PFSK-1 (cell line): Measurements from ENCODE around the gene AUTS2.

ENCODE experiments used
- FOXP2 ChIP-seq: optimal IDR thresholded peaks from 2 replicates; pipeline ENCODE3; 2011; ENCODE audit warnings: borderline replicate concordance, control low read depth, inconsistent platforms; ENCODE audit not compliant: insufficient read depth; ENCODE audit errors: extremely low read length, extremely low read depth
- POLR2AphosphoS5 ChIP-seq: IDR thresholded peaks from 2 replicates; pipeline ENCODE4 v1.6.1; 2012; ENCODE audit warnings: low read depth, mild to moderate bottlenecking, control low read depth, low read length, moderate library complexity
- SIN3A ChIP-seq: IDR thresholded peaks from 2 replicates; pipeline ENCODE4 v1.6.1; 2012; ENCODE audit warnings: mild to moderate bottlenecking, low read length, moderate library complexity, borderline replicate concordance; ENCODE audit not compliant: insufficient read depth
- TAF1 ChIP-seq: IDR thresholded peaks from 2 replicates; pipeline ENCODE4 v1.6.1; 2012; ENCODE audit warnings: low read length, control low read depth, borderline replicate concordance; ENCODE audit not compliant: insufficient read depth
- TF ChIP-seq, protein P1 (sequence below), 2 experiments: IDR thresholded peaks; 2 replicates each; pipeline versions ENCODE4 v1.6.1 to v1.8.0; 2011 to 2012; ENCODE audit warnings: low read depth in 2 of 2, low read length in 2 of 2, control low read depth in 1 of 2, inconsistent platforms in 1 of 2, mild to moderate bottlenecking in 1 of 2, moderate library complexity in 1 of 2; ENCODE audit not compliant: insufficient read depth in 1 of 2

The AUTS2 gene

DNA sequence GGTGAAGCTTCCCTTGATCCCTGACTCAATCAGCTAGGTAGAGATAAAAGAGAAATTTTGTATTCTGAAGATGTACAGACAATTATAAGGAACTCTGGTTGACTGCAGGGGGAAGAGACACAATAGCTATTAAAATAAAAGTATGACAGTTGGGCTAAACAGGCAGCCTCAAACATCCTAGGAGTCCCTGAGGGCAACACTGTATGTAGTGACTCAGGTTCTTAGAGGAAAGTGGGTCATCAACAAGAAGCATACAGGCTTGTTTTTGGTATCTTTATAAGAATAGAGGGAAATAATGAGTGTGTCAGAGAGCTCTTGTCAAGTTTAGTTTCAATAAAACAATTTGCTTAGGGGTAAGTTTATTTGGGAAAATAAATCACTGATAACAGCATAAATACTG is 150.3 kb downstream of the AUTS2 start:
- TF ChIP-seq FOXP2: no peak
- no peak for TF ChIP-seq TAF1
- TF ChIP-seq SIN3A: no peak
- TF ChIP-seq, protein P1, sequence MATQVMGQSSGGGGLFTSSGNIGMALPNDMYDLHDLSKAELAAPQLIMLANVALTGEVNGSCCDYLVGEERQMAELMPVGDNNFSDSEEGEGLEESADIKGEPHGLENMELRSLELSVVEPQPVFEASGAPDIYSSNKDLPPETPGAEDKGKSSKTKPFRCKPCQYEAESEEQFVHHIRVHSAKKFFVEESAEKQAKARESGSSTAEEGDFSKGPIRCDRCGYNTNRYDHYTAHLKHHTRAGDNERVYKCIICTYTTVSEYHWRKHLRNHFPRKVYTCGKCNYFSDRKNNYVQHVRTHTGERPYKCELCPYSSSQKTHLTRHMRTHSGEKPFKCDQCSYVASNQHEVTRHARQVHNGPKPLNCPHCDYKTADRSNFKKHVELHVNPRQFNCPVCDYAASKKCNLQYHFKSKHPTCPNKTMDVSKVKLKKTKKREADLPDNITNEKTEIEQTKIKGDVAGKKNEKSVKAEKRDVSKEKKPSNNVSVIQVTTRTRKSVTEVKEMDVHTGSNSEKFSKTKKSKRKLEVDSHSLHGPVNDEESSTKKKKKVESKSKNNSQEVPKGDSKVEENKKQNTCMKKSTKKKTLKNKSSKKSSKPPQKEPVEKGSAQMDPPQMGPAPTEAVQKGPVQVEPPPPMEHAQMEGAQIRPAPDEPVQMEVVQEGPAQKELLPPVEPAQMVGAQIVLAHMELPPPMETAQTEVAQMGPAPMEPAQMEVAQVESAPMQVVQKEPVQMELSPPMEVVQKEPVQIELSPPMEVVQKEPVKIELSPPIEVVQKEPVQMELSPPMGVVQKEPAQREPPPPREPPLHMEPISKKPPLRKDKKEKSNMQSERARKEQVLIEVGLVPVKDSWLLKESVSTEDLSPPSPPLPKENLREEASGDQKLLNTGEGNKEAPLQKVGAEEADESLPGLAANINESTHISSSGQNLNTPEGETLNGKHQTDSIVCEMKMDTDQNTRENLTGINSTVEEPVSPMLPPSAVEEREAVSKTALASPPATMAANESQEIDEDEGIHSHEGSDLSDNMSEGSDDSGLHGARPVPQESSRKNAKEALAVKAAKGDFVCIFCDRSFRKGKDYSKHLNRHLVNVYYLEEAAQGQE (IDR thresholded peaks at IDR 0.05; ENCODE audit: insufficient read depth in 1 of 2, low read depth in 2 of 2, low read length in 2 of 2): no peak
- no peak for TF ChIP-seq POLR2AphosphoS5

DNA sequence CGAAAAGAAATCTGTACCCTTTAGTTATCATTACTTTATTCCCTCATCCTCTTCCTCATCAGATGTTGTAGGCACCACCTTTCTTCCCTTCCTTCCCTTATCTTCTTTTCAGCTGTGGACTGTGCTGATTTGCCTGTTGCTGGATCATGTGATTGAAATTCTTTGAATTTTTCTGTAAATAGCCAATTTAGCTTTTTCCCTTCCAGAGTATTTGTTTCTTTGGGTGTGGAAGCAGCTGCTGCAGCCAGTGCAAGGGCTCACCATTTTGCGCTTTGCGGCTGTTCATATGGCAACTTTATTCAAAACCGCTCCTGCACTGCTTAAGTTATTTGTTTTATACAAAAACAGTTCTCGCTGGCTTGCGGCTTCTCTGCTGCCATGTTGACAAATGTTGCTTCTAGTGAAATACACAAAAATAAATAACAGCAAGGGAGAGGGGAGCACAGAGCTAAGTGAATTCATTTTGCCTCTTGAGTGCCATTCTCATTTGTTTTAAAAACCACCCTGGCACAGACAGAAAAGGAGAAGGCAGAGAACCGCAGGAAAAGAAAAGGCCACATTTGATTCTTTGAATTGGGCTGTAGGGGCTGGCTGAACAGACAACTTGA is 151.2 kb downstream of the AUTS2 start:
- TF ChIP-seq POLR2AphosphoS5 (no peak), TAF1 (no peak), FOXP2 (no peak), SIN3A (no peak)
- TF ChIP-seq, protein P1 (IDR thresholded peaks at IDR 0.05; ENCODE audit: insufficient read depth in 1 of 2, low read depth in 2 of 2, low read length in 2 of 2): no peak

DNA sequence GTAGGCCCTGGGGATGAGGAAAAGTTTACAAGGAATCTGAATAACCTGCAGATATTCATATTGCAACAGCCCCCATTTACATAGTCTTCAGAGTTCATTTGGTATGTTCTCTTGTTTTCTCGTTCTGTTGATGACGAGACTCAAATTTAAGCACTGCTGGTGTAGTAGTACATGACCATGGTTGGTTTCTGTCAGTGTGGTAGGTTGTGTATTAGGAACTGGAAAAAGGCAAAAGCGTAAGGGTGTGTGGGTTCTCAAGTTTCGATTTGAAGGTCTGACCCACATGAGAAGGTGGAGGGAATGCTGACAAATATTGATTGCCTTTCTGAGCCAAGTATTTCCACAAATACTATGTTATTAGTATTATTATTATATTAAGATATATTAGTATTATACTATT is 151.7 kb downstream of the AUTS2 start:
- TF ChIP-seq SIN3A (no peak), POLR2AphosphoS5 (no peak), FOXP2 (no peak), TAF1 (no peak)
- TF ChIP-seq, protein P1 (IDR thresholded peaks at IDR 0.05; ENCODE audit: insufficient read depth in 1 of 2, low read depth in 2 of 2, low read length in 2 of 2): no peak

- TF ChIP-seq, protein P1 (IDR thresholded peaks at IDR 0.05; ENCODE audit: insufficient read depth in 1 of 2, low read depth in 2 of 2, low read length in 2 of 2): no peak
- TF ChIP-seq FOXP2: no peak
Observed at GRCh38 chr7:69751026-69751425, 152.8 kb downstream of the AUTS2 start.

- TF ChIP-seq POLR2AphosphoS5: no peak
- TF ChIP-seq, protein P1 (IDR thresholded peaks at IDR 0.05; ENCODE audit: insufficient read depth in 1 of 2, low read depth in 2 of 2, low read length in 2 of 2): no peak
- no peak for TF ChIP-seq FOXP2
- TF ChIP-seq TAF1: no peak
- TF ChIP-seq SIN3A: no peak
Observed at GRCh38 chr7:69753981-69754380, 155.7 kb downstream of the AUTS2 start.
